ENCODE measurements around the gene RASGRF1. TPM values are rescaled to one million over a fixed set of nuclear protein-coding genes. Genes with fewer than 3 reads are reported as not detected.
"Not testable (repeated sequence)": the region's sequence is repeated elsewhere in the genome, so short reads cannot be mapped to it uniquely, and the experiment has no call there.

Gene RASGRF1
- total RNA-seq (2014; rRNA removed) = 1.4 and 5.7 TPM in 2 replicates
- 2.7 TPM for polyA plus RNA-seq (2012)

- no peak for DNase-seq (ENCODE audit: low read depth)
Observed at GRCh38 chr15:79090487-79091203, at the start of gene RASGRF1. Gene RASGRF1 (minus strand): TSS chr15:79090780. CDS start chr15:79090498, 282 bp downstream.

- DNase-seq (ENCODE audit: low read depth) = no peak
Observed at GRCh38 chr15:79136434-79137046, 46.0 kb upstream of the RASGRF1 start.

- DNase-seq (ENCODE audit: low read depth) = no peak
Observed at GRCh38 chr15:79133309-79133708, 42.7 kb upstream of the RASGRF1 start.

- DNase-seq (ENCODE audit: low read depth) = peak; percentile 3
Observed at GRCh38 chr15:79132770-79133169, 42.2 kb upstream of the RASGRF1 start.

- DNase-seq (ENCODE audit: low read depth) = no peak
Observed at GRCh38 chr15:79132361-79132760, 41.8 kb upstream of the RASGRF1 start.

GRCh38 chr15:79130535-79131130, 40.1 kb upstream of the RASGRF1 start:
- DNase-seq (ENCODE audit: low read depth) = no peak

- no peak for DNase-seq (ENCODE audit: low read depth)
Observed at GRCh38 chr15:79129235-79129634, 38.7 kb upstream of the RASGRF1 start.

GRCh38 chr15:79128556-79128955, 38.0 kb upstream of the RASGRF1 start:
- no peak for DNase-seq (ENCODE audit: low read depth)

GRCh38 chr15:79124388-79124787, 33.8 kb upstream of the RASGRF1 start:
- no peak for DNase-seq (ENCODE audit: low read depth)

- DNase-seq (ENCODE audit: low read depth) = no peak
Observed at GRCh38 chr15:79122991-79123390, 32.4 kb upstream of the RASGRF1 start.

- DNase-seq (ENCODE audit: low read depth) = no peak
Observed at GRCh38 chr15:79122391-79122790, 31.8 kb upstream of the RASGRF1 start.

GRCh38 chr15:79121571-79121970, 31.0 kb upstream of the RASGRF1 start:
- DNase-seq (ENCODE audit: low read depth) = no peak

GRCh38 chr15:79117442-79118204, 27.0 kb upstream of the RASGRF1 start:
- no peak for DNase-seq (ENCODE audit: low read depth)

- DNase-seq (ENCODE audit: low read depth) = no peak
Observed at GRCh38 chr15:79116771-79117170, 26.2 kb upstream of the RASGRF1 start.

GRCh38 chr15:79115986-79116665, 25.5 kb upstream of the RASGRF1 start:
- DNase-seq (ENCODE audit: low read depth) = no peak

GRCh38 chr15:79113831-79114230, 23.3 kb upstream of the RASGRF1 start:
- no peak for DNase-seq (ENCODE audit: low read depth)

GRCh38 chr15:79111404-79111803, 20.8 kb upstream of the RASGRF1 start:
- not testable (repeated sequence) for DNase-seq (ENCODE audit: low read depth)

GRCh38 chr15:79105141-79105540, 14.6 kb upstream of the RASGRF1 start:
- no peak for DNase-seq (ENCODE audit: low read depth)

- DNase-seq (ENCODE audit: low read depth) = no peak
Observed at GRCh38 chr15:79102595-79102994, 12.0 kb upstream of the RASGRF1 start.

- DNase-seq (ENCODE audit: low read depth) = peak; percentile 27
Observed at GRCh38 chr15:79101866-79102581, 11.4 kb upstream of the RASGRF1 start.

- no peak for DNase-seq (ENCODE audit: low read depth)
Observed at GRCh38 chr15:79099692-79100091, 9.1 kb upstream of the RASGRF1 start.
